Measurements from ENCODE around the gene BMPR1B.

DNA sequence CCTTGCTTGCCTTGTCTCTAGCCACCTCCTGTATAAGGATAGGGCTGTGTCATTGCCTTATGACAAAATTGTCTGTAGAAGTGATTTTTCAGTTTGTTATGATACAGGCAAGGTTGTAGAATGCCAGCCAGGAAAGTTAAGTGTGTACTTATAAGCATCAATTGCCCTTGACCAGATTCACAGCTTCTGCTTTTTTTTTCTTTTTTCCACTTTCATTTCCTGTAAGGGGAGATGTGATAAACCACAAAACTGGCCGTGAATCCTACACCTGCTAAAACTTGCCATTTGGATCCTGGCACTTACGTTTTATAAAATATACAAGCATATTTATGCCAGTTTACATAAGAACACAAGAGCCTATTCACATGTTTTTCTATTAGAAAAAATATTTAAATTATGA, 35.0 kb upstream of the BMPR1B start:
- TF ChIP-seq, protein P1, sequence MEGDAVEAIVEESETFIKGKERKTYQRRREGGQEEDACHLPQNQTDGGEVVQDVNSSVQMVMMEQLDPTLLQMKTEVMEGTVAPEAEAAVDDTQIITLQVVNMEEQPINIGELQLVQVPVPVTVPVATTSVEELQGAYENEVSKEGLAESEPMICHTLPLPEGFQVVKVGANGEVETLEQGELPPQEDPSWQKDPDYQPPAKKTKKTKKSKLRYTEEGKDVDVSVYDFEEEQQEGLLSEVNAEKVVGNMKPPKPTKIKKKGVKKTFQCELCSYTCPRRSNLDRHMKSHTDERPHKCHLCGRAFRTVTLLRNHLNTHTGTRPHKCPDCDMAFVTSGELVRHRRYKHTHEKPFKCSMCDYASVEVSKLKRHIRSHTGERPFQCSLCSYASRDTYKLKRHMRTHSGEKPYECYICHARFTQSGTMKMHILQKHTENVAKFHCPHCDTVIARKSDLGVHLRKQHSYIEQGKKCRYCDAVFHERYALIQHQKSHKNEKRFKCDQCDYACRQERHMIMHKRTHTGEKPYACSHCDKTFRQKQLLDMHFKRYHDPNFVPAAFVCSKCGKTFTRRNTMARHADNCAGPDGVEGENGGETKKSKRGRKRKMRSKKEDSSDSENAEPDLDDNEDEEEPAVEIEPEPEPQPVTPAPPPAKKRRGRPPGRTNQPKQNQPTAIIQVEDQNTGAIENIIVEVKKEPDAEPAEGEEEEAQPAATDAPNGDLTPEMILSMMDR (IDR thresholded peaks at IDR 0.05) = no peak
- no peak for TF ChIP-seq POLR2AphosphoS5 (IDR thresholded peaks at IDR 0.05)
